SH-SY5Y (cell line): ENCODE results near the gene MRGPRG.

Experiments used
- GATA2 ChIP-seq: IDR thresholded peaks from 2 replicates; pipeline ENCODE4 v1.6.1; 2011; ENCODE audit warnings: mild to moderate bottlenecking, low read depth, low read length
- GATA3 ChIP-seq: IDR thresholded peaks from 2 replicates; pipeline ENCODE4 v1.6.1; 2011; ENCODE audit warnings: low read depth, mild to moderate bottlenecking, low read length, moderate library complexity

Gene MRGPRG

GRCh38 chr11:3226846-3227567, 8.4 kb upstream of the MRGPRG start:
- TF ChIP-seq GATA2 (no peak), GATA3 (no peak)

- TF ChIP-seq GATA2: no peak
- no peak for TF ChIP-seq GATA3
Measured at GRCh38 chr11:3225826-3226750, 7.5 kb upstream of the MRGPRG start.

GRCh38 chr11:3225159-3225758, 6.6 kb upstream of the MRGPRG start:
- TF ChIP-seq GATA2 (no peak), GATA3 (no peak)

- no peak for TF ChIP-seq GATA2
- no peak for TF ChIP-seq GATA3
Measured at GRCh38 chr11:3224401-3225057, 5.9 kb upstream of the MRGPRG start.

- TF ChIP-seq GATA3: no peak
- no peak for TF ChIP-seq GATA2
Measured at GRCh38 chr11:3223932-3224381, 5.3 kb upstream of the MRGPRG start.

- no peak for TF ChIP-seq GATA3
- no peak for TF ChIP-seq GATA2
Measured at GRCh38 chr11:3222941-3223915, 4.6 kb upstream of the MRGPRG start.

GRCh38 chr11:3222003-3222855, 3.6 kb upstream of the MRGPRG start:
- TF ChIP-seq GATA2 (no peak), GATA3 (no peak)

GRCh38 chr11:3221408-3222002, 2.9 kb upstream of the MRGPRG start:
- TF ChIP-seq GATA2 (peak; percentile 57), GATA3 (no peak)

- TF ChIP-seq GATA2 (no peak), GATA3 (no peak)
Measured at GRCh38 chr11:3220521-3221407, 2.2 kb upstream of the MRGPRG start.

GRCh38 chr11:3220101-3220500, 1.5 kb upstream of the MRGPRG start:
- TF ChIP-seq GATA2 (no peak), GATA3 (no peak)
